Kidney glomerular epithelial cell (primary cell): ENCODE measurements around the gene NRBF2.
"Not testable (repeated sequence)": the region's sequence is repeated elsewhere in the genome, so short reads cannot be mapped to it uniquely, and the experiment has no call there.

Source experiments
- DNase-seq: peaks from one replicate; lab custom pipeline; 2025; lab: John Stamatoyannopoulos, UW

The NRBF2 gene

GRCh38 chr10:63133056-63133820 lies at the start of gene NRBF2:
TSS of gene NRBF2 (plus strand) at chr10:63133328. CDS start at chr10:63133471, 143 bp downstream.
- peak; percentile 98 for DNase-seq

GRCh38 chr10:63083406-63083805 lies 49.7 kb upstream of the NRBF2 start:
- DNase-seq, result not testable (repeated sequence)

GRCh38 chr10:63083904-63084689 lies 49.0 kb upstream of the NRBF2 start:
- DNase-seq, result peak; percentile 48

GRCh38 chr10:63084690-63085382 lies 48.3 kb upstream of the NRBF2 start:
- no peak for DNase-seq

GRCh38 chr10:63093227-63093626 lies 39.9 kb upstream of the NRBF2 start:
- DNase-seq, result no peak

GRCh38 chr10:63094405-63094804 lies 38.7 kb upstream of the NRBF2 start:
- DNase-seq, result no peak

GRCh38 chr10:63094881-63095280 lies 38.2 kb upstream of the NRBF2 start:
- peak; percentile 27 for DNase-seq

GRCh38 chr10:63099734-63100133 lies 33.4 kb upstream of the NRBF2 start:
- no peak for DNase-seq

GRCh38 chr10:63101091-63101490 lies 32.0 kb upstream of the NRBF2 start:
- DNase-seq, result not testable (repeated sequence)

GRCh38 chr10:63102279-63102883 lies 30.7 kb upstream of the NRBF2 start:
- DNase-seq, result not testable (repeated sequence)

- not testable (repeated sequence) for DNase-seq
Observed at GRCh38 chr10:63103178-63103577, 29.9 kb upstream of the NRBF2 start.

GRCh38 chr10:63103971-63104409 lies 29.1 kb upstream of the NRBF2 start:
- DNase-seq, result no peak

- DNase-seq, result no peak
Observed at GRCh38 chr10:63105225-63106110, 27.7 kb upstream of the NRBF2 start.

- DNase-seq, result no peak
Observed at GRCh38 chr10:63106111-63106755, 26.9 kb upstream of the NRBF2 start.

GRCh38 chr10:63107943-63108437 lies 25.1 kb upstream of the NRBF2 start:
- no peak for DNase-seq

GRCh38 chr10:63110940-63111339 lies 22.2 kb upstream of the NRBF2 start:
- DNase-seq, result no peak

GRCh38 chr10:63114031-63114814 lies 18.9 kb upstream of the NRBF2 start:
- DNase-seq, result no peak

- no peak for DNase-seq
Observed at GRCh38 chr10:63115732-63116383, 17.3 kb upstream of the NRBF2 start.
